AG09319 (cell line): ENCODE measurements around the gene POLR2L.

Source experiments
- DNase-seq: peaks from one replicate; pipeline ENCODE4 v3.0.0-alpha.2; 2010; ENCODE audit warnings: low read depth; ENCODE audit errors: extremely low read depth
- CTCF ChIP-seq: IDR thresholded peaks from 2 replicates; pipeline ENCODE4 v1.5.1; 2011; ENCODE audit warnings: low read depth, mild to moderate bottlenecking, inconsistent platforms, low read length, moderate library complexity

POLR2L gene

GRCh38 chr11:859394-860131, 17.2 kb upstream of the POLR2L start:
- no peak for TF ChIP-seq CTCF
- peak; percentile 41 for DNase-seq

- no peak for TF ChIP-seq CTCF
- no peak for DNase-seq
Measured at GRCh38 chr11:858762-859339, 16.5 kb upstream of the POLR2L start.

- TF ChIP-seq CTCF = no peak
- no peak for DNase-seq
Measured at GRCh38 chr11:858053-858761, 15.9 kb upstream of the POLR2L start.

- no peak for DNase-seq
- TF ChIP-seq CTCF = no peak
Measured at GRCh38 chr11:856397-856796, 14.1 kb upstream of the POLR2L start.

GRCh38 chr11:855796-856195, 13.5 kb upstream of the POLR2L start:
- no peak for TF ChIP-seq CTCF
- no peak for DNase-seq

GRCh38 chr11:855330-855674, 13.0 kb upstream of the POLR2L start:
- DNase-seq = no peak
- no peak for TF ChIP-seq CTCF

GRCh38 chr11:854601-855329, 12.4 kb upstream of the POLR2L start:
- no peak for TF ChIP-seq CTCF
- DNase-seq = no peak
